HG03460 (cell line): ENCODE results near the gene ITFG2.

Experiments used
- ATAC-seq: cut with Tn5 transposase; IDR thresholded peaks from one replicate; pipeline ENCODE4 v1.9.1; 2021; ENCODE audit not compliant: unreplicated experiment

The ITFG2 gene

GRCh38 chr12:2795291-2796186 lies 16.9 kb upstream of the ITFG2 start:
- peak; percentile 67 for ATAC-seq

GRCh38 chr12:2796187-2796666 lies 16.2 kb upstream of the ITFG2 start:
- no peak for ATAC-seq

- no peak for ATAC-seq
Measured at GRCh38 chr12:2797721-2798418, 14.6 kb upstream of the ITFG2 start.

GRCh38 chr12:2800046-2800570 lies 12.4 kb upstream of the ITFG2 start:
- no peak for ATAC-seq

GRCh38 chr12:2801044-2801783 lies 11.3 kb upstream of the ITFG2 start:
- no peak for ATAC-seq

GRCh38 chr12:2803635-2804392 lies 8.7 kb upstream of the ITFG2 start:
- no peak for ATAC-seq

- no peak for ATAC-seq
Measured at GRCh38 chr12:2804393-2805142, 7.9 kb upstream of the ITFG2 start.

- no peak for ATAC-seq
Measured at GRCh38 chr12:2805143-2805520, 7.3 kb upstream of the ITFG2 start.

- ATAC-seq, result no peak
Measured at GRCh38 chr12:2806700-2807099, 5.8 kb upstream of the ITFG2 start.

GRCh38 chr12:2811801-2812200 lies 667 bp upstream of the ITFG2 start:
- no peak for ATAC-seq

- peak; percentile 34 for ATAC-seq
Measured at GRCh38 chr12:2813214-2814185, 1.0 kb downstream of the ITFG2 start.

GRCh38 chr12:2819810-2820209 lies 7.3 kb downstream of the ITFG2 start:
- ATAC-seq, result no peak

GRCh38 chr12:2820432-2820831 lies 8.0 kb downstream of the ITFG2 start:
- ATAC-seq, result no peak

- ATAC-seq, result no peak
Measured at GRCh38 chr12:2823483-2823882, 11.0 kb downstream of the ITFG2 start.

- no peak for ATAC-seq
Measured at GRCh38 chr12:2824541-2824940, 12.1 kb downstream of the ITFG2 start.

GRCh38 chr12:2825132-2825531 lies 12.7 kb downstream of the ITFG2 start:
- ATAC-seq, result no peak

GRCh38 chr12:2826036-2826435 lies 13.6 kb downstream of the ITFG2 start:
- ATAC-seq, result no peak

- ATAC-seq, result no peak
Measured at GRCh38 chr12:2826721-2827515, 14.4 kb downstream of the ITFG2 start.
